PFSK-1 (cell line): Measurements from ENCODE around the gene DNAJA4.

ENCODE experiments used
- POLR2AphosphoS5 ChIP-seq: IDR thresholded peaks from 2 replicates; pipeline ENCODE4 v1.6.1; 2012; ENCODE audit warnings: low read depth, mild to moderate bottlenecking, control low read depth, low read length, moderate library complexity
- REST ChIP-seq, 2 experiments: IDR thresholded peaks; 2 replicates each; pipeline versions ENCODE4 v1.6.1 to v1.8.0; 2011 to 2012; ENCODE audit warnings: low read depth in 2 of 2, low read length in 2 of 2, control low read depth in 1 of 2, inconsistent platforms in 1 of 2, mild to moderate bottlenecking in 1 of 2, moderate library complexity in 1 of 2; ENCODE audit not compliant: insufficient read depth in 1 of 2
- TAF1 ChIP-seq: IDR thresholded peaks from 2 replicates; pipeline ENCODE4 v1.6.1; 2012; ENCODE audit warnings: low read length, control low read depth, borderline replicate concordance; ENCODE audit not compliant: insufficient read depth

GRCh38 chr15:78225783-78226541 is 38.4 kb upstream of the DNAJA4 start:
- TF ChIP-seq REST (IDR thresholded peaks at IDR 0.05; ENCODE audit: insufficient read depth in 1 of 2, low read depth in 2 of 2, low read length in 2 of 2) (no peak), TAF1 (no peak), POLR2AphosphoS5 (no peak)
